ENCODE results near the gene PFN3.

Gene PFN3

DNA sequence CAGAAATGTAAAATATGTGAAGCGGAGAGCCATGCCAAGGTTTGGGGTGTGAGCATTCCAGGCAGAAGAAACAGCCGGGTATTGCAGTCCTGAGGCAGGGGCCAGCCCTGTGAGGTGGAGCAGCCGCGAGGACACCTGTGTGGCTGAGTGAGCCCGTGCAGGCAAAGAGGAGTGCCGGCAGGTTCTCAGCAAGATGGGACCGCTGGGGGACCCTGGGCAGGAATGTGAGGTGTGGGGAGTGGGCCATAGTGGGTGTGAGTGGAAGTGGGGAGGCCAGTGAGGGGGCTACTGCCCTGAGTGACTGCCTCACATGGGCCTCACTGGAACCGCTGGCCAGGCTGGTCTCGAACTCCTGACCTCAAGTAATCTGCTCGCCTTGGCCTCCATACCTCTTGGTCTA, 38.0 kb upstream of the PFN3 start:
- no peak for DNase-seq (ENCODE audit: low read depth in 3 of 3, low spot score in 1 of 3)

DNA sequence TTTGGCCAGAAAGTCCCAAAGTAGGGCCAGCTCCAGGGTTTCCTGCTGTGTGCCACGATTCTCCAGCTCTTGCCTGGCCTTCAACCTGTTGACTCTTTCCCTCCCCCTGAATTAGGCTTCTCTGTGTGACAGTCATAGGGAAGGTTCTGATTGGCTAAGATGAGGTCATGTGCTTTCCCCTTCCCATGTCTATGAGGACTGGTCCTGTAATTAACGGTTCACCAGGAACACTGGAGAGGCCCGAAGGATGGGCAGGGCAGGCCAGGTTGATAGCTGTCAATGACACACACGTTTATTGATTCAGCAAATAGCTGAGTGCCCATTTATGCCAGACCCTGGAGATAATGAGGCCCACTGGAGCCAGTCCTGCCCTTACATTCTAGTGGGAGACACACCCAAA, 37.2 kb upstream of the PFN3 start:
- DNase-seq (ENCODE audit: low read depth in 3 of 3, low spot score in 1 of 3): no peak

DNA sequence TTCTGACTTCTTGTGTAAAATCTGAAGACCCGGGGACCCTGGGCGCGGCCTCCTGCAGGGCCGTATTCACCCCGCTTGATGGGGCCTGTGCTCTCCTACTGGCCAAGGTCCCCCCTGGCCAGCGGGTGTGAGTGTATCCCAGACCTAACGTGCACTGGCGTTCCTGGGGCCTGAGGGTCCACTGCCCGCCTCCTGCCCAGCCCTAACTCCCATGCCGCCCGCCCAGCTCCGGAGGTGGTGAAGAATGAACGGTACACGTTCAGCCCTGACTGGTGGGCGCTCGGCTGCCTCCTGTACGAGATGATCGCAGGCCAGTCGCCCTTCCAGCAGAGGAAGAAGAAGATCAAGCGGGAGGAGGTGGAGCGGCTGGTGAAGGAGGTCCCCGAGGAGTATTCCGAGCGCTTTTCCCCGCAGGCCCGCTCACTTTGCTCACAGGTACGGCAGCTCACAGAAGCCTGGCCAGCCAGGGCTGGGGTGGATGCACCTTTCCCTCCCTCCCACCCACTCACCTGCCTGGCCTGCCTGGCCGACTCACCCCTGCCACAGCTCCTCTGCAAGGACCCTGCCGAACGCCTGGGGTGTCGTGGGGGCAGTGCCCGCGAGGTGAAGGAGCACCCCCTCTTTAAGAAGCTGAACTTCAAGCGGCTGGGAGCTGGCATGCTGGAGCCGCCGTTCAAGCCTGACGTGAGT, 35.5 kb upstream of the PFN3 start:
- no peak for DNase-seq (ENCODE audit: low read depth in 3 of 3, low spot score in 1 of 3)

DNA sequence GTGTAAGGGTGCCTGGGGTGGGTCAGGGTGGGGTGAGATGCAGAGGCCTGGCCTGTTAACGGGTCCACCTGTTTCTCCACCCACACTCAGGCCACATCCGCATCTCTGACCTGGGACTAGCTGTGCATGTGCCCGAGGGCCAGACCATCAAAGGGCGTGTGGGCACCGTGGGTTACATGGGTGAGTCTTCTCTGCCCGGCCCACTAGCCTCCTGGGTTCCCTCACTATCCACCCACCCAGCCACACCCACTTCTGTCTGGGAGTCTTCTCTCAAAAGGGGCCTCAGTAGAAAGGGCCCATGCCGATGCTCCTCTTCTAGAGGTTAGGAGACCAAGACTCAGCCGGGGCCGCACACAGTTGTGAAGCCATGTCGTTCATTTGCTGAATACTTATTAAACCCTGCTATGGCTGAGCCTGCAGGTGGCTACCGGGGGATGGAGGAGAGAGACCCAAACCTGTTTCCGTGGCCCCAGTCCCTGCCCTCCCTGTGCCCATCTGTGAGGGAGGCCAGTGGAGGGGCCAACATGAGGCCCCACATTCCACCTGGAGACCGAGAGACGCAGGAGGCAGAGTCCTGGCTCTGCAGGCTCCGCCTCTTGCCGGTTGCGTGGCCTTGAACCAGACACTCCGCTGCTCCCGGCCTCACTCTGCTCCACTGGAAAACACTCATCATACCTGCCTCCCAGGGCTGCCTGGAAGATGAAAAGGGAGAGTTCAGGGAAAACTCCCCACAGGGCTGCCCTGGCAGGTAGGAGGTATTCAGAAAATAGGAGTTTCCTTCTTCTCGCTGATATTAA, 34.7 kb upstream of the PFN3 start:
- DNase-seq (ENCODE audit: low read depth in 3 of 3, low spot score in 1 of 3): no peak

DNA sequence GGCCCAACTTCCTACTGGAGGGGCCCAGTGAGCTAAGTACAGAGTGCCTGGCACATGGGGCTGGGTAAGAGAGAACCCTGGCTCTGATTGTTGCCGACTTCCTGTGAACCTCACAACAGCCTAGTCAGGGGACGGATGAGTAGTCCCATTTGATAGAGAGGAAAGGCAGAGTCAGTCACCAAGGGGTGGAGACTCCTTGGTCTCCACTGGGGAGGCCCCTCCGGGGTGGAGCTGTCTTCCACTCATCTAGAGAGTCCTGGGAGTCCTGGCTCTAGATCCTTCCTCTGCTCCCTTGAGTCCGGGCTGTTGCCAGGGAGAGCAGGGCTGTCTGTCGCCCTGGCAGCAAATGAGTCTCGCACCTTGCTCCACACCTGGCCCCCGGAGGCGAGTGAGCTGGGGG, 34.0 kb upstream of the PFN3 start:
- no peak for DNase-seq (ENCODE audit: low read depth in 3 of 3, low spot score in 1 of 3)

DNA sequence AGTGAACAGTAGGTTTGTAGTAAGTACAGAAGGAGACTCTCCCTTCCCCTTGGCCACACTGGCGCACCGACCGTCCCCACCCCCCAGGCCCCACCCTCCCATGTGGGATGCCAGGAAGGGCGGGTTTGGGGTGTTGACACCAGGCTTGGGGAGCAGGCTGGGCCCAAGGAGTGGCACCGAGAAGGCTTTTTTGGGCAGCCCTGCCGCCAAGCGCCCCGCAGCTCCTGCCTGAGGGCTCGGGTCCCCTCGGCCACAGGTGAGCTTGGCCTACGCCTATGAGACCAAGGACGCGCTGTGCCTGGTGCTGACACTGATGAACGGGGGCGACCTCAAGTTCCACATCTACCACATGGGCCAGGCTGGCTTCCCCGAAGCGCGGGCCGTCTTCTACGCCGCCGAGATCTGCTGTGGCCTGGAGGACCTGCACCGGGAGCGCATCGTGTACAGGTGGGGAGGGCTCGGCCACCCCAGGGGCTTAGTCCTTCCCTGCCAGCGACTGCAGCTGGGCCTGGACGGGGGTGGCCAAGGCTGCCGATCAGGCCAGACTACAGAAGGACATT, 33.3 kb upstream of the PFN3 start:
- no peak for DNase-seq (ENCODE audit: low read depth in 3 of 3, low spot score in 1 of 3)

DNA sequence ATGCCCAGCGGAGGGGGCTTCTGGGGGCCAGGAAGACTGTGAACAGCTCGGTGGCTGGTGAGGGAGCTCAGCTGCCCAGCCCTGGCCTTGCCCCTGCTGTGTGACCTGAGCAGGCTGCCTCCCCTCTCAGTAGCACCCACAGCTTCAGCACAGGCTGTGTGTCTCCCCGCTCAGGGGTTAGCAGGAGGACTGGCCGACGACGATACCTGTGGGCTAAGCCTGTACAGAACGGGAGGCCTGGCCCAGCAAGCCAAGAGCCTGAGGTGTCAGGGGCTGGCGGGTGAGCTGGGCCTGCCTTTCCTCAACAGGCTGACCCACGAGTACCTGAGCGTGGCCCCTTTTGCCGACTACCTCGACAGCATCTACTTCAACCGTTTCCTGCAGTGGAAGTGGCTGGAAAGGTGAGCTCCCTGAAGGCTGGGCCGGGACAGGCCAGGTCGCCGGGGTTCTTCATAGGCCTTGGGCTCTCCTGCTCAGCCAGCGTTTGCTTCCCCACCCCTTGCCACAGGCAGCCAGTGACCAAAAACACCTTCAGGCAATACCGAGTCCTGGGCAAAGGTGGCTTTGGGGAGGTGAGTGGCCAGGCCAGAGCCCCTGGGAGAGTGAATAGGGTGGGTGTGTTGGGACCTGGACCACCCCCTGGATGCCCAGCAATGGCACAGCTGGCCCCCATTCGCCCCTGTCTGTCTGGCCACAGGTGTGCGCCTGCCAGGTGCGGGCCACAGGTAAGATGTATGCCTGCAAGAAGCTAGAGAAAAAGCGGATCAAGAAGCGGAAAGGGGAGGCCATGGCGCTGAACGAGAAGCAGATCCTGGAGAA, 32.6 kb upstream of the PFN3 start:
- DNase-seq (ENCODE audit: low read depth in 3 of 3, low spot score in 1 of 3): no peak

DNA sequence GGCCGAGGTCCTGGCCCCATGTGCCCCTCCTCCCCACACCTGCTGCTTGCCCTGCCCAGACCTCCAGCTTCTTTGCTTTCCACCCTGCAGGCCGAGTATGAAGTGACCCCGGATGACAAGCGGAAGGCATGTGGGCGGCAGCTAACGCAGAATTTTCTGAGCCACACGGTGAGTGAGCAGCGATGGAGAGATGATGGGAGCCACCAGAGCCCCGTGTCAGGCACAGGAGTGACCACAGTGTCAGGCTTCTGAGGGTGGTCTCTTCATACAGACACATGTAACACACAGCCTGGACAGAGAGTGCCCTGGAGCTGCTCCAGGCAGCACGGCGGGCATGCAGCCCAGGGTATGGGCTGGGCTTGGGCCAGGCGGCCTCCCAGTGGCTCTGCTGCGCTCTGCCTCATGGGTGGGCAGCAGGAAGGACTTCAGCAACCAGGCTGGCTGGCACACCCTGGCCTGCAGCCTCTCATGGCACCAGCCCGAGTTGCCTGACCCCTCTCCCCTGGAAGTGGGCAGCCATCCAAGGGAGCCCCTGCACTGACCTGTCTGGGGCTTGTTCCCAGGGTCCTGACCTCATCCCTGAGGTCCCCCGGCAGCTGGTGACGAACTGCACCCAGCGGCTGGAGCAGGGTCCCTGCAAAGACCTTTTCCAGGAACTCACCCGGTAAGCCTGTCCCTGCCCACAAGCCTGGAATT, 31.8 kb upstream of the PFN3 start:
- no peak for DNase-seq (ENCODE audit: low read depth in 3 of 3, low spot score in 1 of 3)

DNA sequence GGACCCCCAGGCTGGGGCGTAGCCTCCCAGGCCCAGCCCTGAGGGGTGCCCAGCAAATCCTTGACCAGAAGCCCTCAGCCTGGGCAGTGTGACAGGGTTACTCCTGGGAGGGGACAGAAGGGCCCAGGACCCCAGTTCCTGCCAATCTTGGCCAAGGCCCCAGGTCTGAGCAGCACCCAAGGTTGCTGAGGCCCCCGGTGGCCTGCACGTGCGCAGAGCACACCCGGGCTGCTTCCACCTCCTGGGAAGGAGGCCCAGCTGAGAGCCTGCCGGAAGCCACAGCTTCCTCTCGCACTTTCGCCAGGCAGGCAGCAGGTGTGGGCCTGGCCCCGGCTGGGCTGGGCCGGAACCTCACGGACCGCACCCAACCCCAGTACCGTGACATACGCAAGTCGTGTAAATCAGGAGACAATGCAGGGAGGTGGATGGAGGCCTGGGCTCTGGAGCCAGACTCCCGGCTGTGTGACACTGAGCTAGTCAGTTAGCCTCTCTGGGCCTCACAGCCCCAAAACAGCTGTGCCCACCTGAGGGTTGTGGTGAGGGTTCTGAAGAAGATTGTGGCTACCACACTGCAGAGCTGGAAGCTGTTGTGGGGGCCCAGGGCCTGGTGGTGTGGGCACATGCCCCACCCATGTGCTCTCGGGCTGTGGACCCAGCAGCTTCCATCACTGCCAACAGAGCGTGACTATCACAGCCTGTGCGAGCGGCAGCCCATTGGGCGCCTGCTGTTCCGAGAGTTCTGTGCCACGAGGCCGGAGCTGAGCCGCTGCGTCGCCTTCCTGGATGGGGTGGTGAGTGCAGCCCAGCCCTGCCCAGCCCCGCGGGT, 31.1 kb upstream of the PFN3 start:
- DNase-seq (ENCODE audit: low read depth in 3 of 3, low spot score in 1 of 3): no peak

DNA sequence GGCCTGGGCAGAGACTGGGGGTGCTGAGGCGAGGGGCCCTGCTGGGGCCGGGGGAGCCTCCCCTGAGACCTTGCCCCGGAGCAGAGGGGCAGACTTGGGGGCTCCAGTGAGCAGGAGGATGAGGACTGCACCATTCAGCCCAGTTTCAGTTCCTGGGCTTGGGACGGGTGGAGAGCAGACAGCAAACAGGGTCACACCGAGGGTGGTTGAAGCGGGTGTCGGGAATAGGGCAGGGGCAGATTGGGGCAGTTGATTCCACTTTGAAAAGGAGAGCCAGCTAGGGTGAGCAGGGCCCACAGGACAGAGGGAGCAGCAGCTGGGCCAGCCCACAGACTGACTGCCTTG, 30.5 kb upstream of the PFN3 start:
- DNase-seq (ENCODE audit: low read depth in 3 of 3, low spot score in 1 of 3): no peak

DNA sequence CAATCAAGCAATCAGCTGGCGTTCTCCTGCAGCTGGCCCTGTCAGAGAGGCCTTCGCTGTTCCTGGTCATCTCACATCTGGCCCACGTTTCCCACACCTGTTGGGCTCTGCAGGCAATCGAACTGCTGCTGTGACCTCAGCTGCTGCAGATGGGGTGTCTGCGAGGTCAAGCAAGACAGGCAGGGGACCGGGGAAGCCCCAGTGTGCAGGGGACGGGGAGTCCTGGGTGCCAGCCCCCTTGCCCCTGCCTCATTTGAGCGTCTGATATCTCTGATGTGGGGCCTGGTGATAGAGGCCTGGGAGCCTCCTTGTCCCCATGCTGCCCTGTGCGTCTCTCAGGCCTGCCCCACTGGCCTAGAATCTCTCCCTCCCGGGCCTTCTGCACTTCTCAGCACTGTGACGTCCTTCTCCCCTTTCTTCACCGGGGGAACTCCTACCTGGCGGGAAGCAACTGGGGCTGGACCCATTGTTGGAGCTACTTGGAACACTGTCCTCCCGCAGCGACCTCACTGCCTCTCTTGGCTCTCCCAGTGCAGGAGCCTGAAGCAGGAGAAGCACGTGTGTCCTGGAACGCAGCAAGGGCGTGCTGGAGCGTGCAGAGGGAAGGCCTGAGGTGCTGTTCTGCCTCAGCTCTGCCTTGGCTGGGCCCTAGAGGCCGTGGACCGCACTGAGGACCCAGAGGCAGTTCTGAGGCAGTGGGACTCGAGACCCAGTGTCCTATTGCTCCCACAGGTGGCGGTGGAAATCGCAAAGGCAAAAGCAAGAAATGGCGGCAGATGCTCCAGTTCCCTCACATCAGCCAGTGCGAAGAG, 29.9 kb upstream of the PFN3 start:
- no peak for DNase-seq (ENCODE audit: low read depth in 3 of 3, low spot score in 1 of 3)

DNA sequence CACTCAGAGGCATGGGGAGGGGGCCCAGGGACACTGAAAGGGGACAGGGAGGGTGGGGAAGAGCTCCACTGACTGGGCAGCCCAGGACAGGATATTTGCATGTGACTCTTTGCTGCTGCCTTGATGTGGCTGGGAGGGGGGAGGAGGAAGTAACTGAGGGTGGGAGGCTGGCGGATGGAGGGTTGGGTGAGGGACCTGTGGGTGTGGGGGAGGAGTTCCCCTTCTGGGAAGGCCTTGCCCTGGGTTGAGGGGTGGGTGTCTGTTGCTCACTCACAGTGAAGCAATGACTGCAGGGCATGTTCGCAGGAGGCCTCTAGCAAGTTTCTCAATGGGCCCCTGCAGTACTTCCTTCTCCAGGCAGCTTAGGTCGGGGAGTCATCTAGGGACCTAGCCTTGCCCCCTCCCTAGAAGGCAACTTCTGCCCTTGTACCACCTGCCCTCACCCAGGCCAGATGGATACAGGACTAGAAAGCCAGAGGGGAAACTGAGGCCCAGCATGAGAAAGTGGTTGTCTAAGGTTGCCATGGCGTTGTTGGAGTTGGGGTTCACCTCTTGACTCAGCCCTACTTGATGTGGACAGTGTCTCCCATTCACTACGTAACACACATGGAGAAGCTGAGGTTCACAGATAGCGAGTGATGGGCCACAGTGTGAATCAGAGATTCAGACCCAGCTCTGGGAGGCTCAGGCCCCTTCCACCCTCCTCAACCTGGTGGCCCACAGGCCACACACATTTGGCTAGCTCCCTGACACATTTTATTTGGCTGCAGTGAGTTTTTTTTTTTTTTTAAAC, 29.0 kb upstream of the PFN3 start:
- DNase-seq (ENCODE audit: low read depth in 3 of 3, low spot score in 1 of 3): peak; percentile 70 to 75 (median 72)

DNA sequence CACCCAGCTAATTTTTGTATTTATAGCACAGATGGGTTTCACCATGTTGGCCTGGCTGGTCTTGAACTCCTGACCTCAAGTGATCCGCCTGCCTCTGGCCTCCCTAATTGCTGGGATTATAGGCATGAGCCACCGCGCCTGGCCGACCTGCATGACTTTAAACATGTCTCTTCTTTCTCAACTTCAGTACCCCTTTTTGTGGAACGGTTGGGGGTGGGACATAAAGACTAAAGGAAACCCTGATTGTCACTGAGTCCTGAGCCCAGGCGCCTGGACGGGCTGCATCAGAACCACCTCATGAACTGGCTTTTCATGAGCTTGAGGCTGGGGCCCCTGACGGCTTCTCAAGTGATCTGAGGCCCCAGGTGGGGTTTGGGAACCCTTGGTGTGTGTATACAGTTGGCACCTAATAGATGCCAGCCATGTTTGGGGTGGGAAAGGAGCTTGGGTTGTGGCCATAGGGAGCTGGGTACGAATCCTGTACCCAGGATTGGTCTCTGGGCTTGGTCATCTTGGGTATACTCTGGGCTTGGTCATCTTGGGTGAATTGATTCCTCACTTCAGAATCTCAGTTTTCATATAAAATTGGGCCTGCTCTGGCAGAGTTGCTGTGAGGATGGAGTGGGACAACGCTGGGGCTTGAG, 28.2 kb upstream of the PFN3 start:
- DNase-seq (ENCODE audit: low read depth in 3 of 3, low spot score in 1 of 3): no peak

DNA sequence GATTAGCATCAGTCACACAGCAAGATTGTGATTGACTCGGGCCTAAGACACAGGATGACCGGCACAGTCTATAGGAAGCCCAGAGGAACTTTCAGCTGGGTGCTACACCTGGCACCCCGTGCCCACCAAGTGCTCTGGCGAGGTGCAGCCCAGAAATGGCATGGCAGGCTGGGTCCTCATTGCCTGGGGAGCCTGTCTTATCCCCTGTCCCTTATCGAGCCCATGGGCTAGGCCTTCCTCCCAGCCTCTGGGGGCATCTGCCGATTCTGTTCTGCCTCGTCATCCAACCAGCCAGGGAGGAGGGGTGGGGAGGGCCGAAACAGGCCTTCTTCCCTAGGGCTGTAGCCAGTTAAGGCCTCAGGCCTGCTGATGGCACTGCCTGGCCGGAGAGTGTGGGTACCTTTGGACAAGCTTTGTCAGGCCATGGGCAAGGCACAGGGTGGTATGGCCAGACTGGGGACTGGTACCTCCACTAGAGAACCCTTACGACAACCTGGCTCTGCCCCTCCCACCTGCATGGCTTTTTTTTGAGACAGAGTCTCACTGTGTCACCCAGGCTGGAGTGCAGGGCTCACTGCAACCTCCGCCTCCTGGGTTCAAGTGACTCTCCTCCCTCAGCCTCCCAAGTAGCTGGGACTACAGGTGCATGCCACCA, 27.6 kb upstream of the PFN3 start:
- no peak for DNase-seq (ENCODE audit: low read depth in 3 of 3, low spot score in 1 of 3)

DNA sequence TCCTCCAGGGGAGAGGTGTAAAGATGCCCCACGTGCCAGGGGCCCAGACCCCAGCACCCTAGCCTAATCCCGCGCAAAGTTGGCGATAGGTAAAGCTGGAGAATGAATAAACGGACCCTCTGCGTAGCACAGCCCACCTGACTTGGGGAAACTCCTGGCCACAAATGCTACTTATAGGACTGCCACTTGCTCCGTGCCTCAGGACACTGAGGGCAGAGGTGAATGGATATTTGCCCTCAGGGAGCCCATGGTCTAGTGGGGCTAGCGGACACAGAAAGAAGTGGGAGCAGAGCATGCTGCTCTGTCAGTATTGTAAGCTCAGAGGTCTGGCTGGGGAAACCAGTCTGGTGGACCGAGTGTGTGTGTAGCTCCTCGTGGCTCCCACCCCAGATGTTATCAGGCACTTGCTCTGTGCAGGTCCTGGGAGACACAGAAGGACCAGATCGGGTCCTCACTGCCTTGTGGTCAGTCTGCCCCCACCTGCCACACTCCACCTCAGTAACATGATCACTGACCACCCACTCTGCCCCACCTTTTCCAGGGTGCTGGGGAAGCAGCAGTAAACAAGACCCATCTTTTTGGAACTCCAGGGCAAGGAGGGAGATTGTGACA, 26.9 kb upstream of the PFN3 start:
- no peak for DNase-seq (ENCODE audit: low read depth in 3 of 3, low spot score in 1 of 3)

DNA sequence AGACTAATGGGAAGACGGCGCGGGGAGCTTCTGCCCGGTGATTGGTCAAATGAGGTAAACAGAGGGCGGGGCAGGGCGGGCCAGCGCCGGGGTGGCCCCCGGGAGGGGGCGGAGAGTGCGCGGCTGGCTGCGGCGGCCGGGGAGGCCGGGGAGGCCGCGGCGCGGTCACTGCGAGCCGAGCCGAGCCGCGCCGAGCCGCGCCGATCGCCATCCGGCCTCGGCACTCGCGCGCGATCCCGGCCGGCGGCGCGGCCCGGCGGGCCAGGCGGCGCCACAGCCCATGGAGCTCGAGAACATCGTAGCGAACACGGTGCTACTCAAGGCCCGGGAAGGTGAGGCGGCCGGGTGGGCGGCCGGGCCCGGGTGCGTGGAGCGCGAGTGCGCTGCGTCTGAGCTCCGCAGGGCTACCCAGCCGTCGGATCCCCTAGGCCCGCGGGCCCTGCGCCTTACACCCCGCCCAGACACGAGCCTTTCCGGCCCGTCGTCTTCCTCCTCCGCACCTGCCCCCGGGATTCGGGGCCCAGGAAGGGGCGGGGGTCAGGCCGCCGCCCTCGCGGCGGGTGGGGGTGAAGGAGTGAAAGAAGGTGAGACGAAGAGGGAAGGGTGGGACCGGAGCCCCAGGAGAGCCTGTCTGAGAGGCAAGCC, 26.2 kb upstream of the PFN3 start, which contains the start of gene GRK6:
Gene GRK6, plus strand, starts transcription at position 111 of the 645 bp plus-strand sequence. Its CDS starts 170 bp downstream, at position 281.
- no peak for DNase-seq (ENCODE audit: low read depth in 3 of 3, low spot score in 1 of 3)

All from stimulated activated CD4-positive, alpha-beta T cell treated with anti-CD3 and anti-CD28 coated beads, TNF-alpha, amount 100 ng/mL, for 1 hour (primary cell).